GM12873 (cell line): ENCODE results near the gene ING1.

ENCODE experiments used
- CTCF ChIP-seq: IDR thresholded peaks from 2 replicates; pipeline ENCODE4 v1.5.1; 2012; ENCODE audit warnings: low read depth, mild to moderate bottlenecking, moderate library complexity, low read length, control low read depth; ENCODE audit not compliant: insufficient read depth; ENCODE audit errors: missing control alignments

ING1 gene

GRCh38 chr13:110705356-110705825, 8.1 kb upstream of the ING1 start:
- no peak for TF ChIP-seq CTCF

GRCh38 chr13:110705826-110706569, 7.5 kb upstream of the ING1 start, which contains the start of gene CARS2:
CARS2 (minus strand) TSS chr13:110706116; CDS start chr13:110706093, 23 bp downstream.
- TF ChIP-seq CTCF: no peak

GRCh38 chr13:110706570-110707372, 6.7 kb upstream of the ING1 start:
- no peak for TF ChIP-seq CTCF

GRCh38 chr13:110712081-110712848, 1.2 kb upstream of the ING1 start:
- no peak for TF ChIP-seq CTCF

GRCh38 chr13:110712849-110713641, 455 bp upstream of the ING1 start:
- TF ChIP-seq CTCF: no peak

GRCh38 chr13:110713981-110714796, 689 bp downstream of the ING1 start:
- peak; percentile 39 for TF ChIP-seq CTCF
